GM12801 (cell line): ENCODE results near the gene TKFC.

ENCODE experiments used
- CTCF ChIP-seq: IDR thresholded peaks from one replicate; pipeline ENCODE4 v1.5.1; 2011; ENCODE audit warnings: control low read depth; ENCODE audit not compliant: insufficient read length; ENCODE audit errors: extremely low read depth

Gene TKFC

GRCh38 chr11:61341706-61342105 is 8.7 kb downstream of the TKFC start:
- no peak for TF ChIP-seq CTCF

GRCh38 chr11:61342207-61342803 is 9.3 kb downstream of the TKFC start:
- no peak for TF ChIP-seq CTCF

DNA sequence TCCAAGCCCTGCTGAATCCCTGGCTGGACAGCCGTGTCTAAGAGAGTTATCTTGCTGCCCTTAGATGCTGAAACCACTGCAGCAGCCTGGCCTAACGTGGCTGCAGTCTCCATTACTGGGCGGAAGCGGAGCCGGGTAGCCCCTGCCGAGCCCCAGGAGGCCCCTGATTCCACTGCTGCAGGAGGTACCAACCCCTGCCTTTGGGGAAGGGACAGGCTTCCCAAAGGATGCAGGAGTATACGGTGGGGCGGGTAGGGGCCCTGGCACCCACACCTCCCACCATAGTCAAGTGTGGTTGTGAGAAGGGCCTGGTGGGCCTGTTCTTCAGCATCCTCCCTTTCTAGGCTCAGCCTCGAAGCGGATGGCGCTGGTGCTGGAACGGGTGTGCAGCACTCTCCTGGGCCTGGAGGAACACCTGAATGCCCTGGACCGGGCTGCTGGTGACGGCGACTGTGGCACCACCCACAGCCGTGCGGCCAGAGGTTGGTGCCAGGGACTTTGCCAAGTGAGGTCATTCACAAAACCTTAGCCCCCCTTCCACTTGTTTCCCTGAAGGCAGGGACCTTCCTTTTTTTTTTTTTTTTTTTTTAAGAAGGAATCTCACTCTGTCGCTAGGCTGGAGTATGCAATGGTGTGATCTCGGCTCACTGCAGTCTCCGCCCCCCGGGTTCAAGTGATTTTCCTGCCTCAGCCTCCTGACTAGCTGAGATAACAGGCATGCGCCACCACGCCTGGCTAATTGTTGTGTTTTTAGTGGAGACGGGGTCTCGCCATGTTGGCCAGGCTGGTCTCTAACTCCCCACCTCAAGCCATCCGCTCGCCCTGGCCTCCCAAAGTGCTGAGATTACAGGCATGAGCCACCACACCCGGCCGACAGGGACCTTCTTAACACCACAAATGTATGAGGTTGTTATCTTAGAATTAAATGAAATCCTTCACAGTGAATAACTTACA is 11.0 kb downstream of the TKFC start:
- TF ChIP-seq CTCF = no peak

GRCh38 chr11:61345170-61345610 is 12.2 kb downstream of the TKFC start:
- TF ChIP-seq CTCF = no peak

- TF ChIP-seq CTCF = no peak
Observed at GRCh38 chr11:61345954-61346843, 13.2 kb downstream of the TKFC start.

DNA sequence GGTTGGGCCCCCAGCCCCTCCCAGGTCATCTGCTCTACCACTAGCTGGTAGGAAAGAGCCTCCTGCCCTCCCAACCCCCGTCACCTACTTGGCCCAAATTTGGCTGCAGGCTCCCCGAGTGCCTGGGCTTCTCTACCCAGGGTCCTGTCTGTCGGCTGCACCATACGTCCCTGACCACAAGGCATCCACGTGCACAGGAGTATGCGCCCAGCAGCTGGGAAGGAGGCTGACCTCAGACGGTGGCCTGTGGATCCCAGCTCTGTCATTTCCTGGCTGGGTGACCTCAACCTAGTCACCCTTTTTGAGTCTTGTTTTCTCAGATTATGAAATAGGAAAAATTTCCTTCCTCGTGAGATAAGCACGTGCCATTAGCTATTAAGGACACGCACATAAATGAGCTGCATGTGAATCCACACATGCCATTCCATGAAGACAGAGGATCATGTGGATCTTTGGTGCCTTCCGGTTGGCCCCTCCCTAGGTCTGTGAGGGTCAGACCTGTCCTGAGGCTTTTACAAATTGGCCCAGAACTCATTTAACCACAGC is 15.0 kb downstream of the TKFC start:
- TF ChIP-seq CTCF = no peak
